Limb (tissue), 2 donors: Measurements from ENCODE around the gene CPA5.
"Not testable (repeated sequence)": the region's sequence is repeated elsewhere in the genome, so short reads cannot be mapped to it uniquely, and the experiment has no call there.

Source experiments
- DNase-seq, 2 donors: peaks; one replicate each; pipeline ENCODE4 v3.0.0-alpha.2; 2016; ENCODE audit errors: extremely low spot score in 2 of 2

Gene CPA5

DNA sequence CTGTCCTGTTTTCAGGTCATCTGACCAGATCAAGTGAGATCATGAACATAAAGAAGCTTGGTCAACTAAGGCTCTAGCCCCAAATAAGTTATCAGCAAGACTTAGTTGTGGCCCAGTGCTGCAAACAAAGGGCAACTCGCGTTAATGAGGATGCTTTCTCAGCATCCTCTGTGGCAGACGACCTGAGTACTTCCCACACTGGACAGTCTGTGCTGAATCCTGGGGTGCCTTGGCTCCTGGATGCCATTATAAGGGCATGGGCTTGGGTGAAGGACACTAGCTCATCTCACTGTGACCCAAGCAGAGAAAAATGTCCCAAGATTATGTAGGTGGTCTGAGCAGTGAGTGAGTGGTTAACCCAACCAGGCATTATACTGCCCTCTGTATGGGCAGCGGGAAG lies 13.9 kb downstream of the CPA5 start:
- DNase-seq = no peak

- DNase-seq = no peak
Observed at GRCh38 chr7:130359276-130359857, 14.8 kb downstream of the CPA5 start.

- no peak for DNase-seq
Observed at GRCh38 chr7:130360518-130360917, 15.9 kb downstream of the CPA5 start.

DNA sequence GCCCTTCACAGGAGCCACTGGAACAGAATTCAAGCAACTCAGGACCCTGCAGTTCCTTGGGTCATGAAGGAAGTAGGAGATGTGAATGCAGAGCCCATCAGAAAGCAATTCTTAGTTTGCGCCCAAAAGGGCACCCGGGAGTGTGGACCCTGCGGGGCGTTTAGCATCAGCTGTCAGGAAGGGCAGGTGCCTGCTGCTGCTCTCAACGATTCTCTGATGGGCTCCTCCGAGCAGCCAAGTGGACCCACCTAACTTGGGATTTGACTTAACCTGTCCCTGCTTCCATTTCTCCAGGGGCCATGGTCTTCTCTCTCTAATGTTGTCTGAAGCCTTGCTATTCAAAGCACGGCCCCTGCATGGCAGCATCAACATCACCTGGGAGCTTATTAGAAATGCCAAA lies 17.1 kb downstream of the CPA5 start:
- DNase-seq = no peak

DNA sequence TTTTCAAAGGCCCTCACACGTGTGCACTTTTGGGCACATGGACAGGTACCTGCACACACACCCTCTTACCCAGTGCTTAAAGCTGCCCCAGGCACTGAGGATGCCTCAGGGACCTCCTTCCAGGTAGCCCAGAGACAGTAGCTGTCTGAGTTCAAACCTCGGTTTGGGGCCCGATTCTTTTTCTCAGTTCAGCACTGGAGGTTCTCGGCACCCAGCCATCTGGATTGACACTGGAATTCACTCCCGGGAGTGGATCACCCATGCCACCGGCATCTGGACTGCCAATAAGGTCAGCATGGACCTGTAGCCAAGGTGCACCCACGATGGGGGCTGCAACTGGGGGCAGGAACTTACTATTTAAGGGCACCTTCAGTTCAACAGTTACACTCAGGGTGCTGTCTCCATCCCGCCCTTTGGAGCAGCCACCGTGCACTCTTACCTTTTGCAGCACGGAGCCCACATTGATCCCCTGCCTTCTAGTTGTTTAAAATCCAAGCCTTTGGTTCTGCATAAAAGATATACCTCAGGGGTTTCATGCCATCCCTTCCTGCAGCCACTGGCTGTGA lies 17.7 kb downstream of the CPA5 start:
- no peak for DNase-seq

- no peak for DNase-seq
Observed at GRCh38 chr7:130363026-130363847, 18.6 kb downstream of the CPA5 start.

GRCh38 chr7:130364451-130364850 lies 19.8 kb downstream of the CPA5 start:
- no peak for DNase-seq

DNA sequence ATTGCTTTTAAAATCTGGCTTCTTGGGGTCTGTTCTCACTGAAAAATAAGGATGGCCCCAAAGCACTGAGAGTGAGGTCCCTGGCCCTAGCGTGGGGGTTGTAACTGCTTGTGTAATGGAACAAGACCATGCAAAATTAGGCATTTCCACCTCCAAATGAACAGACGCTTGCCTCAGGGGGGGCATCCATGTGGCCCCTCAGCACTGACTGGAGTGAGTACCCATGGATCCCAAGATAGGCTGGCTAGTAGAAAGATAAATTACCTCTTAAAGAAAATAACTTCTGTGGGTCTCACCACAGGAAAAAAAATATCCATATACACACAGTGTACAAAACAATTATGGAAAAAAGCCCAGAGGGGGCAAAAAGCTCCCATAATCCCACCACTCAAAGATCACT lies 20.5 kb downstream of the CPA5 start:
- DNase-seq = peak in 1 of 2 donors; percentile 38

- peak; percentile 87 to 90 for DNase-seq
Observed at GRCh38 chr7:130365511-130366441, 21.2 kb downstream of the CPA5 start.

DNA sequence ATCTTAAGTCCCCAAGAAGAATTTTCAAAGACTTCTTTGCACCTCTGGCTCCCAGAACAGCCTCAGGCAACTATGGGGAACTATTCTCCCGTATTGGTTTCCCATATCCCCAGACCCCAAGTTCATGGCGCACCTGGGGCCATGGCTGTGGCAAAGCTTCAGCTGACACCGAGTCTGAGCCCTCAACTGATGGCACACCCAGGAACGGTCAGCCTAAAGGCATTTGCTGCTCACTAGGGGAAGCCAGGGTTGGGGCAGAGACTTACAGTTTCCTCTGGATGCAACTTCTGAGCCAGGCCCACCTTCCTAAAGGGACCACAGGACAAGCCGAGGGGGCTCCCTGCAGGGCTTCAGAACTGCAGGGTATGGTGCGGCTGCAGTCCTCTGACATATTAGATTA lies 21.9 kb downstream of the CPA5 start:
- DNase-seq = no peak

DNA sequence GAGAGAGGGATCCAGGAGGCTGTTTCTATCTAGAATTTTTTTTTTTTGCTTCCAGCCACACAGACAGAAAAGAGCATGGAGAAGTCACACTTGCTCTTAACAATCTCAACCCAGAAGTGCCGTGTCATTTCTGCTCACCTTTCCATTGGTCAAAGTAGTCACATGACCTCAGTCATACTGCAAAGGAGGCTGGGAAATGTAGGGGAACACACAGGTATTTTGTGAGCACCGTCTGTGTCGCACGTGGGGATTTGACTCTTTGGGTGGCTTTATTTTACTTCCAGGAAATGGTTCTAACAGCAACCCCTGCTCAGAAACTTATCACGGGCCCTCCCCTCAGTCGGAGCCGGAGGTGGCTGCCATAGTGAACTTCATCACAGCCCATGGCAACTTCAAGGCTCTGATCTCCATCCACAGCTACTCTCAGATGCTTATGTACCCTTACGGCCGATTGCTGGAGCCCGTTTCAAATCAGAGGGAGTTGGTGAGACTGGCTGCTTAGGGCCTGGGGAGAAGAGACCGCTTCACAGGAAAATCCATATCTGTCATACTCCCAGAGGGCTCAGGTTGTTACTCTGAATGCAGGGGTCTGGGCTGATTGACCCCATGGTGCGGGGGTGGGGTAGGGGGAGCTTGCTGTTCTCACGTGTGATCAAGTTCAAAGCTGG lies 22.6 kb downstream of the CPA5 start:
- no peak for DNase-seq

- DNase-seq = no peak
Observed at GRCh38 chr7:130367836-130368746, 23.5 kb downstream of the CPA5 start.

GRCh38 chr7:130369110-130369711 lies 24.6 kb downstream of the CPA5 start:
- DNase-seq = peak in 1 of 2 donors; percentile 46

GRCh38 chr7:130369831-130370550 lies 25.4 kb downstream of the CPA5 start:
- peak in 1 of 2 donors; percentile 29 for DNase-seq

DNA sequence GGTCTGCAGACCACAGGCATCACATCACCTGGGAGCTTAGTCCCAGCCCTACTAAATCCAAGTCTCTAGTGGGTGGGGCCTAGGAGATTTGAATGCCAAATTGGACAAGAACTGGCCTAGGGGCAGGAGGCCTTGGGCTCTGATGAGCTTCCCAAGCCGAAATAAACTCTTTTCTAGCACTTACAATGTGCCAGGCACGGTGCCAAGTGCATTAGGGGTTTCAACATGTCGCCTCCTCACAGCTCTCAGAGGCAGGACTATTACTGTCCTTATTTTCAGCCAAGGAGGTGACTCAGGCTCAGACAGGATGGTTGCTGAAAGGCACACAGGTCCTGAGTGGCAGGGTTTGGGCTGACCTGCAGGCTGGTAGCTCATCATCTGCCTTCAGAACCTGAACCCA lies 26.4 kb downstream of the CPA5 start:
- peak; percentile 18 to 29 for DNase-seq

DNA sequence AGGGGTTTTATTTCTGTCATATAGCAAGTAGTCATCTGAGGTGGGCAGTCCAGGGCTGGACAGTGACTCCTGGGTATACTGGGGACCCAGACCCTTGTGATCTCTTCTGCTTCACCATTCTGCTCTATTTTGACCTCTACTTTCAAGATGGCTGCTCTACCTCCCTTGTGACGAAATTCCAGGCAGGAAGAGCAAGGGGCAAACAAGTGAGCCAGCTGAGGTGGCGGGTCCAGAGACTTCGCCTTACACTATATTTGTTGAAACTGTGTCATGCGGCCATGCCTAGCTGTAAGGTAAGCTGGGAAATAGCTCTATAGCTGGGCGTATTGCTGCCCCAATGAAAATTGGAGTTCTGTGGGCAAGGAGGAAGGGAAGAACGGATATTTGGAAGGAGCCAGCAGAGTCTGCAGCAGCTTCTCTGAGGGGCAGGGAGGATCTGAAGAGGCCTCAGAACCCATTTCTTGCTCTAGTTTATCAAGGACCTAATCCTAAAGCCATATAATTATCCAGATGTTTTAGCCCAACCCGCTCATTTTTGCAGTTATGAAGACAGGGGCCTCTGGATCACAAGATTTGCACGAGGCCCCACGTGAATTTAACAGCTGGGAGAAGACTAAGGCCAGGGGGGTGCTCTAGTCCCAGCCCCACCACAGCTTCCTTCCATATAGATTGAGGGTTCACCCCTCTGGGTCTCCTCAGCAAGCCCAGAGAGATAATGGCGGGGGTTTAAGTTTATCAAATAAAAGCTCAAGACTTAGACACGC lies 28.0 kb downstream of the CPA5 start:
- peak; percentile 30 to 50 for DNase-seq

DNA sequence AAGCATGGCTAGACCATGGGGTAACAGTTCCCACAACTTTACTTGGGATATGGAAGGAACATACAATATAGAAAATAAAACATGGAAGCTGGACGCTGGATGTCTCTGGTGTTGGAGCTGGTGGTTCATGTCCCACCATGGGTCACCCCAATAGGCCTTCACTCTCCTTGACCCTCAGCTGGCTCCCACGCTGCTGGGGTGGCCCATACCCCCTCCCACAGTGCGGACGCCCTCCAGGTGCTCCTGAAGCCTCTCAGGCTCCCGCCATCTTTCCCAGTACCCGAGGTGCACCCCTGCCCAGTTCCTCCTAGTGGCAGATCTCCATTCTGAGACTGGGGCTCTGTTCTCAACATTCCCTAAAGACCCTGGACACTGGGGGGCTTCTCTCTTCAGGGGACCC lies 29.9 kb downstream of the CPA5 start:
- DNase-seq = no peak

- DNase-seq = not testable (repeated sequence)
Observed at GRCh38 chr7:130376461-130376860, 31.8 kb downstream of the CPA5 start.
